SK-N-SH treated with all-trans-retinoic acid at 6 μM for 48 hours (cell line): Measurements from ENCODE around the gene AFG1L.
A peak's percentile ranks its signal among the peaks of the same experiment; 100 is the strongest.

Experiments used
- ATAC-seq: fragments of 200-7000 bp; cut with Tn5 transposase; 3 replicates; pipeline ENCODE4 v1.9.1; 2020; ENCODE audit warnings: mild to moderate bottlenecking, moderate library complexity
- BACH2 ChIP-seq: fragments of 250-450 bp; sonication (Bioruptor Pico); IDR thresholded peaks from 2 replicates; pipeline ENCODE4 v1.9.0; 2021; ENCODE audit warnings: mild to moderate bottlenecking, borderline replicate concordance
- CREB5 ChIP-seq: fragments of 250-450 bp; sonication (Bioruptor Pico); IDR thresholded peaks from 2 replicates; pipeline ENCODE4 v1.5.1; 2020; ENCODE audit warnings: low read depth, mild to moderate bottlenecking, moderate library complexity
- GLIS3 ChIP-seq: fragments of 250-450 bp; sonication (Bioruptor Pico); IDR thresholded peaks from 2 replicates; pipeline ENCODE4 v1.5.0; 2020; ENCODE audit warnings: mild to moderate bottlenecking, moderate library complexity
- OSR1 ChIP-seq: fragments of 250-450 bp; sonication (Bioruptor Pico); IDR thresholded peaks from 2 replicates; pipeline ENCODE4 v1.8.0; 2022; ENCODE audit warnings: moderate library complexity, mild to moderate bottlenecking, inconsistent platforms
- PATZ1 ChIP-seq: fragments of 250-450 bp; sonication (Bioruptor Pico); IDR thresholded peaks from 2 replicates; pipeline ENCODE4 v1.8.0; 2020; ENCODE audit warnings: mild to moderate bottlenecking, moderate library complexity, borderline replicate concordance
- POU6F1 ChIP-seq: fragments of 250-450 bp; sonication (Bioruptor Pico); IDR thresholded peaks from 2 replicates; pipeline ENCODE4 v1.8.0; 2021; ENCODE audit warnings: low read depth, mild to moderate bottlenecking, moderate library complexity, borderline replicate concordance
- PPARA ChIP-seq: fragments of 250-450 bp; sonication (Bioruptor Pico); IDR thresholded peaks from 2 replicates; pipeline ENCODE4 v1.5.0; 2020; ENCODE audit warnings: mild to moderate bottlenecking, borderline replicate concordance
- RARB ChIP-seq: fragments of 250-450 bp; sonication (Bioruptor Pico); IDR thresholded peaks from 2 replicates; pipeline ENCODE4 v1.8.0; 2021; ENCODE audit warnings: mild to moderate bottlenecking, moderate library complexity
- SNAI2 ChIP-seq: fragments of 250-450 bp; sonication (Bioruptor Pico); IDR thresholded peaks from 2 replicates; pipeline ENCODE4 v1.5.0; 2020; ENCODE audit warnings: mild to moderate bottlenecking, moderate library complexity
- TCF4 ChIP-seq: fragments of 250-450 bp; sonication (Bioruptor Pico); IDR thresholded peaks from 2 replicates; pipeline ENCODE4 v1.8.0; 2021; ENCODE audit warnings: mild to moderate bottlenecking, moderate library complexity, borderline replicate concordance
- TOX ChIP-seq: fragments of 250-450 bp; sonication (Bioruptor Pico); IDR thresholded peaks from 2 replicates; pipeline ENCODE4 v1.8.0; 2021; ENCODE audit warnings: mild to moderate bottlenecking, moderate library complexity, borderline replicate concordance
- TSHZ2 ChIP-seq: fragments of 250-450 bp; sonication (Bioruptor Pico); IDR thresholded peaks from 2 replicates; pipeline ENCODE4 v1.5.0; 2020; ENCODE audit warnings: mild to moderate bottlenecking, moderate library complexity
- ZFP3 ChIP-seq: fragments of 250-450 bp; sonication (Bioruptor Pico); IDR thresholded peaks from 2 replicates; pipeline ENCODE4 v1.5.0; 2020; ENCODE audit warnings: mild to moderate bottlenecking, moderate library complexity
- ZNF565 ChIP-seq: fragments of 450-650 bp; formaldehyde crosslinking; conservative IDR thresholded peaks from 2 replicates; pipeline ENCODE4 v1.5.0; 2020; ENCODE audit warnings: low read depth, mild to moderate bottlenecking, moderate library complexity
- ZNF70 ChIP-seq: fragments of 450-650 bp; formaldehyde crosslinking; IDR thresholded peaks from 2 replicates; pipeline ENCODE4 v1.5.0; 2020; ENCODE audit warnings: mild to moderate bottlenecking, moderate library complexity

The AFG1L gene

GRCh38 chr6:108562503-108562993 is 267.7 kb downstream of the AFG1L start:
- ATAC-seq, result 0 out of 3 replicates have a peak, but pooled peaks have one; percentile 0
- TF ChIP-seq PPARA (CRISPR knock-in tag), result no peak
- no peak for TF ChIP-seq RARB
- TF ChIP-seq ZFP3 (CRISPR knock-in tag), result no peak
- no peak for TF ChIP-seq TSHZ2
- TF ChIP-seq PATZ1 (CRISPR knock-in tag), result no peak
- TF ChIP-seq SNAI2 (CRISPR knock-in tag), result no peak
- no peak for TF ChIP-seq CREB5
- no peak for TF ChIP-seq ZNF565 (CRISPR knock-in tag)
- TF ChIP-seq OSR1, result no peak
- TF ChIP-seq GLIS3 (CRISPR knock-in tag), result no peak
- TF ChIP-seq BACH2, result no peak
- TF ChIP-seq POU6F1 (CRISPR knock-in tag), result no peak
- TF ChIP-seq TOX (CRISPR knock-in tag), result no peak

GRCh38 chr6:108563292-108563691 is 268.4 kb downstream of the AFG1L start:
- no peak for ATAC-seq
- TF ChIP-seq TCF4 (CRISPR knock-in tag) (no peak), POU6F1 (CRISPR knock-in tag) (no peak), ZNF70 (CRISPR knock-in tag) (no peak)

GRCh38 chr6:108564178-108564577 is 269.3 kb downstream of the AFG1L start:
- ATAC-seq, result peak; percentile 8; the same call in 2 of the 3 replicates
- TF ChIP-seq POU6F1 (CRISPR knock-in tag), result no peak
- TF ChIP-seq TOX (CRISPR knock-in tag), result no peak
- TF ChIP-seq ZFP3 (CRISPR knock-in tag), result no peak
- no peak for TF ChIP-seq TSHZ2
- TF ChIP-seq PATZ1 (CRISPR knock-in tag), result no peak
